GM18907 (cell line): ENCODE measurements around the gene TRIM31.
A peak's percentile ranks its signal among the peaks of the same experiment; 100 is the strongest.
"Not testable (repeated sequence)": the region's sequence is repeated elsewhere in the genome, so short reads cannot be mapped to it uniquely, and the experiment has no call there.

ENCODE experiments used
- ATAC-seq: cut with Tn5 transposase; IDR thresholded peaks from one replicate; pipeline ENCODE4 v1.9.1; 2021; ENCODE audit warnings: mild to moderate bottlenecking, moderate library complexity; ENCODE audit not compliant: unreplicated experiment

The TRIM31 gene

DNA sequence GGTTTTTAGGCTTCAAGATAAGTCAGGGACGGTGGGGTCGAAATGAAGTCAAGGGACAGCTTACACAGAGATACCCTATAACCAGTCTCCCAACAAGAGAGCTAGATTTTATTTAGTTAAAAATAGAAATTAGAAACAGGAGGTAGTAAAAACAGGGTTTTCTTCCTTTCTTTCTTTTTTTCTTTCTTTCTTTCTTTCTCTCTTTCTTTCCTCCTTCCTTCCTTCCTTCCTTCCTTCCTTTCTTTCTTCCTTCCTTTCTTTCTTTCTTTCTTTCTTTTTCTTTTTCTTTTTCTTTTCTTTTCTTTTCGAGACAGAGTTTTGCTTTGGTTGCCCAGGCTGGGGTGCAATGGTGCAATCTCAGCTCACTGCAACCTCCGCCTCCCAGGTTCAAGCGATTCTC, 5.8 kb upstream of the TRIM31 start:
- ATAC-seq = not testable (repeated sequence)

DNA sequence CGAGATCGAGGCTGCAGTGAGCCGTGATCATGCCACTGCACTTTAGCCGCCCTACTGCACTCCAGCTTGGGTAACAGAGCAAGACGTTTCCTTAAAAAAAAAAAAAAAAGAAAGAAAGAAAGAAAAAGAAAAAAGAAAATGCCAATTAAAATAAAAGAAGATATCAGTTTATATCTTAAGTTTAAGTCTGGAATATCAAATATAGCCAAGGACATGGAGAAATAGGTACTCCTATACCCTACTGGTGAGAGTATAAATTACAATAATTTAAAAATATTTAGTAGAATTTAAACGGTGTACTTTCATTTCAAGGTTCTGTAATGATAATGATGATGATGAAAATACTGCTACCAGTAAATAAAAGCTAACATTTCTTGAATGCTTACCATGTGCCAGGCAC, 3.8 kb upstream of the TRIM31 start:
- ATAC-seq = no peak

GRCh38 chr6:30113841-30114240, 951 bp upstream of the TRIM31 start:
- no peak for ATAC-seq

GRCh38 chr6:30112402-30112994, 392 bp downstream of the TRIM31 start:
- no peak for ATAC-seq

- ATAC-seq = no peak
Measured at GRCh38 chr6:30111266-30111856, 1.5 kb downstream of the TRIM31 start.

DNA sequence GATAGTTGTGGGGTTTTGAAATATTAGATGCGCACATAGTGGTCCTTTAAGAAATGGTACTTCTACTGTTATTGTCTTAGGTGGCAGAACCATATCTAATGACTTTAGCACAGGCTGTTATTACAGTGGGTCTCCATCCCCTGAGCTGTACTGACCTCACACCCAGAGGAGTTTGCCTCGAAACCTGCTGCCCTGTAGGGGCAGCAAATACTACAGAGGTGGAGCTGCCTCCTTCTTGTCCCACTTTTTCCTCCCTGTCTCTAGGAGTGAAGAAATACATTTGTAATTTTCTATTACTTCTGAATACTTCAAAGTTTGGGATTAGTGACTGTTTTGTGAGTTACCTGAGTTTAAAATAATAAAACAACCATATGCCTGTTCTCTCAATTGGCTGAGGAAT, 8.2 kb downstream of the TRIM31 start:
- no peak for ATAC-seq

DNA sequence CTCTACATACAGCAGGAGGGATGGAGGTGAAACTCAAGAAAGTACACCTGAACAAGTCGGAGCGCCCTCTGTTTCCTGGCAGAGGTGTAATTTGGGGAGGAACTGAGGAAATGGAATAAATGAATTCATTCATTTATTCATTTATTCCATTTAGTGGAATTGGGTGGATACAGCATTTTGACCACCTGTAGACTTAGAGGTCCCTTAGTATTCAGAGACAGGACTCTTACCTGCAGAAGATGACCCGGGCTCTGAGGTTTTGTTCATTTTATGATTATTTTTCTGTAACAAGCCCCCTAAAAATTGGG, 9.1 kb downstream of the TRIM31 start:
- ATAC-seq = no peak

DNA sequence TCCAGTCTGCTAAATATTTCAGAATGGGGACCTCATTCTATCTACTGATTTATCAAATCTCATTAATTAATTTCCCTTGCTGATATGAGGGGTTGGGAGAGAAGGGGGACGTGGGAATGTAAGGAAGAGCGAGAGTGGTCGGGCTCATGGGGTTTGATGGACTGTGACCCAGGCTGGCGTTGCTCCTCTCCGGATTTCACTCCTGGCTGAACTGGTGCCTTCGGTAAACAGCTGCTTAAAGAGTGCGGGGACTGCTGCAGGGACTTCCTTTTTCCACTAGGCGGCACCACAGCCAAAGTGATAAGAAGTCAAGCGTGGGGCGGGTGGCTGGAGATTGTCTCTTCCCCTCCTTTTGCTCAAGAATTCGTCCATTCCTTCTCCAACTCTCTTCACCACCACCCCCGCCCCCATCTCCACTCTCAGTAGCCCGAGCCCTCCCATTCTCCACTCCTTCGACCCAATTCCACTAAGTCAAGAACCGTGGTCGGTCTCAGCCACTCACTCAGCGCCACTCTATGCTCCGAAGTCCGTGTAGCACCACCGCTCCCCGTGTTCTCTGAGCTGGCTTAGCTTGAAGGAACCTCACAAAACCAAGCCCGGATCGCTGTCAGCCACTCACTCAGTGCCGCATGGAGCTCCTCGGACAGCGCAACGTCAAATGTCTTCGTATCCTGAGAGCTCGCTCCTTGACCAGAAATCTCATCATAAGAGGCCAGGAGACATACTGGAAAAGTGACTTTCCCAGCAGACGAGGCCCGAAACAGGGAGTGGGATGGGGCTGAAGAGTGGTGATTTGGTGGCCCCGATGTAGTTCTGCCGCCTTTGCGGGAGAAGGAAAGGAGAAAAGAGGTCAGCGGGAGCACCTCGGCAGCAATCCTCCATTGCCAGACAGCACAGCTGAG, 9.7 kb downstream of the TRIM31 start:
- peak; percentile 70 for ATAC-seq

GRCh38 chr6:30102414-30102969, 10.4 kb downstream of the TRIM31 start:
- ATAC-seq = no peak

- peak; percentile 53 for ATAC-seq
Measured at GRCh38 chr6:30101444-30102413, 11.2 kb downstream of the TRIM31 start.

- ATAC-seq = no peak
Measured at GRCh38 chr6:30100585-30101443, 12.1 kb downstream of the TRIM31 start.

- ATAC-seq = no peak
Measured at GRCh38 chr6:30100154-30100553, 12.7 kb downstream of the TRIM31 start.

DNA sequence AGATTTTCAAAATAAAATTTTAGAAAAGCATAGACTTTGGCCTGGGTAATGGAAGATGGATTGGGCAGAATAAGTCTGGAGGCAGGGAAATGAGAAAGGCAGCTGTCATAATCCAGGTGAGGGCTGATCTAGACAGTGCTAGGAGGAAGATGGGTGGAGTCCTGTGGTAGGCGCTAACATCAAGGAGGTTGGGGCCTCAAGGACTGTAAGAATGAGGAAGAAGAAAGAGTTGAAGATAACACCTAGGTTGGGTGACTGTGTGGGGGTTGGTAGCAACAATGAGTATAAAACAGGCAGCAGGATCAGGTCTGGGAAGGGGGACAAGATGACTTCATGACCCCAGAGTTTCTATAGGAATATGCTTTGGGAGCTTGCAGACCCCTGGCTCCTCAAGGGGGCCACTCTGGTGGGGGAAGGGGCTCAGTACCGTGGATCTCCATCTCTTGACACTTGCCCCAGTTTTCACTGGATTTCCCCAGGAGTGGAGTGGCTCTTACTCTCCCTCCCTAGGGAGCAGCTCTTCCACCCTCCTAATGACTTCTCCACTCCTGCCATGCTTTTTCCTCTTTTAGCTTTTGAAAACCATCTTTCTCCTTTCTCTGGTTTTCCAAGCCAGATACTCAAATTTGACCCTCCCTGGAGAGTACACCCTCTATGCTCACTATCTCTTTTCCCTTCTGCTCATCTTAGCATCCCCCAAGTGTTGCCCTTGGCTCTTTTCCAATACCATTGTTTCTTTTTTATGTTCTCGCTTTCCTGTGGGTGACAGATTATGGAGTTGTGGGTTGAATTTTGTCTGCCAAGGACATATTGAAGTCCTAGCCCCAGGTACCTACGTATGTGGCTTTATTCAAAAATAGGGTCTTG, 14.8 kb downstream of the TRIM31 start:
- ATAC-seq = no peak

- no peak for ATAC-seq
Measured at GRCh38 chr6:30096829-30097228, 16.1 kb downstream of the TRIM31 start.

- no peak for ATAC-seq
Measured at GRCh38 chr6:30093951-30094661, 18.8 kb downstream of the TRIM31 start.

GRCh38 chr6:30092852-30093543, 19.9 kb downstream of the TRIM31 start:
- ATAC-seq = no peak

GRCh38 chr6:30091577-30092381, 21.1 kb downstream of the TRIM31 start:
- ATAC-seq = no peak
